ENCODE measurements around the gene CASZ1.

The CASZ1 gene

DNA sequence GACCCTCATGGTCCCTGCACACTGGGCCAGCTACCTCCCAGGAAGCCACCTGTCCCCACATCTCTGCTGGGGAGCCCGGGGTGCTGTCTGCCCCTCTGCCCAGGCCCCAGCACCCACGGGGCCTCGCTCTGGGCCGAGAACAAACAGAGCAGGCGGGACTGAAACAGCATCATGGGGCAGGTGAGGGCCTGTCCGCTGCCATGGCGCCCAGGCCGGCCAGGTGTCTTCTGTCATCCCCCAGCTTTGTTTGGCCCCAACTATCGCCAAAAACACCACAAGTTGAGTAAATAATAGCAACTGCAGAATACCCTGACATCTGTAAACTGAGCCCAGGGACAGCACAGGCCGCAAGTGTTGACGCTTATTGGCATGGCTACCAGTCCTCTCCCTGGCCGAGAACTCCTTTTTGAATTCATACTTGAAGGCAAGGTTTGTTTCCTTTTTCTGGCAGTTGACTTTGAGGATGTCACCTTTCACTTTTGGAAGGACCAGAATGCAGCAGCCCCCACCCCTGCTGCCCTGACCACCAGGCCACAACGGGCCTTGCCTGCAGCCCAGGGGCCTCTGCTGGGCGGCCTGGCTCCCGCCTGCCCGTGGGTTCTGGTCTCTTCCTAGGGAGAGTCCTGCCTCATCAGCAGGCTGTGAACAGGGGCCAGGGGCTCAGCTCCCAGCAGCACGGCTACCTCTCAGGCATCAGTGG, 152.7 kb downstream of the CASZ1 start:
- Histone ChIP-seq H3K4me3 (ENCODE audit: low read depth in 1 of 2, low read length in 1 of 2) (no peak overlapping the region), H3K9me3 (no peaks in the 10 kb centered on the region), H3K36me3 (peaks cover 79% of the 10 kb centered on the region), H3K27ac (no peak overlapping the region), H3K4me1 (ENCODE audit: control insufficient read depth in 1 of 2, insufficient read depth in 1 of 2, low read depth in 1 of 2, low read length in 1 of 2) (no peaks in the 10 kb centered on the region), H3K27me3 (peaks cover 20% of the 10 kb centered on the region)
- TF ChIP-seq, protein P1, sequence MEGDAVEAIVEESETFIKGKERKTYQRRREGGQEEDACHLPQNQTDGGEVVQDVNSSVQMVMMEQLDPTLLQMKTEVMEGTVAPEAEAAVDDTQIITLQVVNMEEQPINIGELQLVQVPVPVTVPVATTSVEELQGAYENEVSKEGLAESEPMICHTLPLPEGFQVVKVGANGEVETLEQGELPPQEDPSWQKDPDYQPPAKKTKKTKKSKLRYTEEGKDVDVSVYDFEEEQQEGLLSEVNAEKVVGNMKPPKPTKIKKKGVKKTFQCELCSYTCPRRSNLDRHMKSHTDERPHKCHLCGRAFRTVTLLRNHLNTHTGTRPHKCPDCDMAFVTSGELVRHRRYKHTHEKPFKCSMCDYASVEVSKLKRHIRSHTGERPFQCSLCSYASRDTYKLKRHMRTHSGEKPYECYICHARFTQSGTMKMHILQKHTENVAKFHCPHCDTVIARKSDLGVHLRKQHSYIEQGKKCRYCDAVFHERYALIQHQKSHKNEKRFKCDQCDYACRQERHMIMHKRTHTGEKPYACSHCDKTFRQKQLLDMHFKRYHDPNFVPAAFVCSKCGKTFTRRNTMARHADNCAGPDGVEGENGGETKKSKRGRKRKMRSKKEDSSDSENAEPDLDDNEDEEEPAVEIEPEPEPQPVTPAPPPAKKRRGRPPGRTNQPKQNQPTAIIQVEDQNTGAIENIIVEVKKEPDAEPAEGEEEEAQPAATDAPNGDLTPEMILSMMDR (IDR thresholded peaks at IDR 0.05): no peak

DNA sequence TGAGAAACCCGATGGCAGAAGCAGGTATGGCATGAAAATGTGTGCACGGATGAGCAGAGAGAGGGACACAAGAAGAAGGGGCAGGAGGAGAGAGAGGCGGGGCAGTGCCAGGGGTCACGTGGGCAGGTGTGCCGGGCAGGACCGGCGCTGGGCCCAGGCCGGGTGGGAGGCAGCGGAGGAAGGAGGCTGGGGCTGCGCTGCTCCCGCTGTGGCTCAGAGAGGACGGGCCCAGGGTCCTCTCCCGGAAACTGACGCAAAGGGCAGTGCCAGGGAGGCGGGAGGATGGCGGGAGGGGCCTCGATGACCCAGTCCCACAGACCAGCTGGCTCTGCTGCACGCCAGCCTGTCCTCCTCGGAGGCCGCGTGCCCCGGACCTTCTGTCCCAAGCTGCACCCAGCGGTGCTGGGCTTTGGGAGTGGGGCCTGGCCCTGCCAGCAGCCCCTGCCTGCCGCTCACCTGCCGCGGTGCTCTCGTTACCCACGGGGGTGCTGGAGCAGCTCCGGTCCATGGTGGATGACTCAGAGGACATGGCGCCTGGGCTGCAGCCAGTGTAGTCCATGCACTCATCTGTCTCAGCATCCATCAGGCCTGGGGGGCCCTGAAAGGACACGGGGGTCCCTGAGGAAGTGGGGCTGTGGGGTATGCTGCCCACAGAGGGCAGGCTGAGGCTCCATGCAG, 153.9 kb downstream of the CASZ1 start:
- TF ChIP-seq, protein P1 (IDR thresholded peaks at IDR 0.05): no peak

DNA sequence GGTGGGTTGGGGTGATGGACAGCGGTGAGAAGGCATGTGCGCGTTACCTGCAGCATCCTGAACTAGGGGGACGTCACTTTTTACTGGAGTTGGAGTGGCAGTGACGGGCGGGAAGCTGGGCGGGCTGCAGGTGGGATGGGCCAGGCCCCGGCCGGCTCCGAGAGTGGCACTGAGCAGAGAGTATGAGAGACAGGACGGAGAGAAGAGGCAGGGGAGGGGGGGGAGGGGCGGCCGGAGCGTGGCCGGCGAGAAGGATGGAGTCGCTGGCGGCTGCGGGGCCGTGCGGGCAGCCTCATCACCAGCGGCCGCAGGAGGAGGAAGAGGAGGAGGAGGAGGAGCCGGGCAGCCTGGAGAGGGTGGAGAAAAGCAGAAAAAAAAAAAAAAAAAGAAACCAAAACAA, 154.5 kb downstream of the CASZ1 start:
- Histone ChIP-seq H3K36me3 (peaks cover 62% of the 10 kb centered on the region), H3K4me3 (ENCODE audit: low read depth in 1 of 2, low read length in 1 of 2) (no peak overlapping the region), H3K4me1 (ENCODE audit: control insufficient read depth in 1 of 2, insufficient read depth in 1 of 2, low read depth in 1 of 2, low read length in 1 of 2) (no peaks in the 10 kb centered on the region), H3K27me3 (peaks cover 37% of the 10 kb centered on the region), H3K27ac (no peak overlapping the region), H3K9me3 (no peaks in the 10 kb centered on the region)
- TF ChIP-seq, protein P1 (IDR thresholded peaks at IDR 0.05): no peak

More for the DNA sequence above, 153.9 kb downstream of the CASZ1 start:
- Histone ChIP-seq H3K9me3 (no peaks in the 10 kb centered on the region), H3K4me1 (ENCODE audit: control insufficient read depth in 1 of 2, insufficient read depth in 1 of 2, low read depth in 1 of 2, low read length in 1 of 2) (no peaks in the 10 kb centered on the region), H3K27me3 (peaks cover 32% of the 10 kb centered on the region), H3K4me3 (ENCODE audit: low read depth in 1 of 2, low read length in 1 of 2) (no peak overlapping the region), H3K36me3 (peaks cover 67% of the 10 kb centered on the region), H3K27ac (no peak overlapping the region)

DNA sequence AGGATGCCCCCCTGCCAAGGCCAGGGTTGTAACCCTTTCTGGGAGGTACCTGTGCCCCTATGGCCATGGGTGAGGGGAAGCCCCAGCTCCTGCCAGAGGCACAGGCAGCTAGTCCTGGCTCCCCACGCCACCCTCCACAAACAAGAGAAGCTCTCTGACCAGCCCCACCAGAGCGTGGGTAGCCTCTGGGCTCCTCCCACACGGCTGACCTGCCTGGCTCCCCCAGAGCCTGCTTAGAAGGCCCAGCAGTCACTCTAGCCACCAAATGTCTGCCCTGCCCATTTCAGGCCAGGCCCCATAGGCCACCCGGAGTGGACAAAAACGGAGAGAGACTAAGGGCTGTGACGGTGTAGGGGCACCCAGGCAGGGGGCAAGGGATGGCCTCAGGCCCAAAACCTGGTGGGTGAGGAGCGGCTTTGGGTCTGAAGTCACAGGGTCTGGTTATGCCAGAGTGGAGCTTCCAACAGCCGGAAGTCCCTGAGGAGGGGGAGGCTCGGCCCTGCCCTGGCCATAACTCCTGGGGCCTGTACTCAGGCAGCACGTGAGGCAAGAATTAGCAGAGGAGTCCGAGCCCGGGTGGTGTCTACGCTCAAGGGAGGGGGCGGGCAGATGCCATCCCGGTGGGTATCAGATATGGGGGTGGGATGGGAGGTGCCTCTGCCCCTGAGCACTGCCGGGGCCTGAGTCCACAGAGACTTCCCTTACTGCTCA, 155.4 kb downstream of the CASZ1 start:
- TF ChIP-seq, protein P1 (IDR thresholded peaks at IDR 0.05): no peak
- H3K4me3 ChIP-seq (ENCODE audit: low read depth in 1 of 2, low read length in 1 of 2): no peak overlapping the region
- H3K4me1 ChIP-seq (ENCODE audit: control insufficient read depth in 1 of 2, insufficient read depth in 1 of 2, low read depth in 1 of 2, low read length in 1 of 2): no peaks in the 10 kb centered on the region
- H3K9me3 ChIP-seq: no peaks in the 10 kb centered on the region
- no peak overlapping the region for H3K27ac ChIP-seq
- H3K27me3 ChIP-seq: peaks cover 47% of the 10 kb centered on the region
- H3K36me3 ChIP-seq: peaks cover 52% of the 10 kb centered on the region

DNA sequence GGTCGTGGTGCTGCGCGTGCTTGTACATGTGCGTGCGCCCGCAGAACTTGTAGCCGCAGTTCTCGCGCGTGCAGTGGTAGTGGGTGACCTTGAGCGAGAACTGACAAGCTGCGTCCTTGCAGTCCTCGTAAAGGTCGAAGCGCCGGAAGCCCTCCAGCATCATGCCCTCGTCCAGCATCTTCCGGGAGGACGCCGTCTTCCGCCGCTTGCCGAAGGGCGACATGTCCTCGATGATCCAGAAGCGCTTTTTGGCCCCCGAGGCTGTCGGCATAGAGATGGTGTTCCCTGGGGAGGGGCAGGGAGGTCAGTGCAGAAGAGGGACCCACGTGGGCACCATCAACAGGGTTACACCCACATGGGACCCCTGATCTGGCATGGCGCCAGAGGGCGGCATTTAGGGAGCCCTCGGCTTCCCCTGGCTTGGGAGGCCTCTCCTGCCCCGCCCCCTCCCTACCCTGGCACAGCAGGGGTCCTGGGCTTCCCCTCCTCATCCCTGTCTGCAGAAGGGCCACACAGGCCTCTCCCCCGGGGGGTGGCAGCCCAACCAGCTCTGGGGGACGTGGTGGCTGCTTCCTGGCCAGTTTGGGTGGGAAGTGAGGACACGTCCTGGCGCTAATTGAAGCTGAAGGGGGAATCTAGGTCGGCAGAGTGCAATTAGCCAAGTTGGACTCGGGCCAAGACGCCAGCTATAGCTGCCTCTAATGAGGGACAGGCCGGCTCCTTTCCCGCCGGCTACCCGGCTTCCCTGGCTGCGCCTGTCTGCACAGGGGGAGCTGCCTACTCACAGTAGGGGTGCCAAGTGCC, 156.5 kb downstream of the CASZ1 start:
- Histone ChIP-seq H3K4me1 (ENCODE audit: control insufficient read depth in 1 of 2, insufficient read depth in 1 of 2, low read depth in 1 of 2, low read length in 1 of 2) (no peaks in the 10 kb centered on the region), H3K9me3 (no peaks in the 10 kb centered on the region), H3K27ac (no peak overlapping the region), H3K27me3 (peaks cover 57% of the 10 kb centered on the region), H3K36me3 (peaks cover 42% of the 10 kb centered on the region), H3K4me3 (ENCODE audit: low read depth in 1 of 2, low read length in 1 of 2) (no peak overlapping the region)
- TF ChIP-seq, protein P1 (IDR thresholded peaks at IDR 0.05): no peak
